DND-41 (cell line): Measurements from ENCODE around the gene WDFY4.

Source experiments
- ATAC-seq: fragments of 200-7000 bp; cut with Tn5 transposase; 3 replicates; pipeline ENCODE4 v1.9.1; 2021; ENCODE audit warnings: low read depth; ENCODE audit not compliant: insufficient read depth
- DNase-seq: peaks from one replicate; pipeline ENCODE4 v3.0.0-alpha.2; 2020
- H2AFZ ChIP-seq: 2 replicates; pipeline ENCODE4 v1.6.0; 2012; ENCODE audit warnings: low read depth, low read length
- H3K27ac ChIP-seq: 2 replicates; pipeline ENCODE4 v1.5.1; 2012; ENCODE audit warnings: low read length, inconsistent platforms
- H3K27me3 ChIP-seq: fragments of 200-600 bp; sonication (generic); 2 replicates; pipeline ENCODE4 v1.6.0; 2012; ENCODE audit warnings: low read length, mild to moderate bottlenecking, inconsistent platforms; ENCODE audit not compliant: insufficient read depth, poor library complexity
- H3K36me3 ChIP-seq: 2 replicates; pipeline ENCODE4 v1.5.1; 2012; ENCODE audit warnings: low read length, inconsistent platforms; ENCODE audit not compliant: insufficient read depth
- H3K4me1 ChIP-seq: 2 replicates; pipeline ENCODE4 v1.5.1; 2012; ENCODE audit warnings: mild to moderate bottlenecking, low read length; ENCODE audit not compliant: insufficient read depth
- H3K4me2 ChIP-seq: 2 replicates; pipeline ENCODE4 v1.6.0; 2012; ENCODE audit warnings: mild to moderate bottlenecking, moderate library complexity, low read length, inconsistent platforms; ENCODE audit not compliant: insufficient read depth
- H3K4me3 ChIP-seq, 2 experiments: fragments of 200-600 bp in 1 of 2; shearing (Covaris generic) in 1 of 2; 2 replicates each; pipeline ENCODE4 v1.5.1; 2012 to 2016; ENCODE audit warnings: inconsistent platforms in 2 of 2, low read length in 2 of 2, mild to moderate bottlenecking in 2 of 2, low read depth in 1 of 2, moderate library complexity in 1 of 2
- H3K79me2 ChIP-seq: 2 replicates; pipeline ENCODE4 v1.6.0; 2012; ENCODE audit warnings: low read length, inconsistent platforms; ENCODE audit not compliant: insufficient read depth
- H3K9ac ChIP-seq: 2 replicates; pipeline ENCODE4 v1.6.0; 2012; ENCODE audit warnings: low read depth, mild to moderate bottlenecking, inconsistent platforms, low read length, moderate library complexity
- H3K9me3 ChIP-seq: 2 replicates; pipeline ENCODE4 v1.5.1; 2012; ENCODE audit warnings: low read length, moderate library complexity, mild to moderate bottlenecking, inconsistent platforms; ENCODE audit not compliant: insufficient read depth, severe bottlenecking
- H4K20me1 ChIP-seq: 2 replicates; pipeline ENCODE4 v1.6.0; 2012; ENCODE audit warnings: low read length; ENCODE audit not compliant: insufficient read depth
- EZH2 ChIP-seq: IDR thresholded peaks from 3 replicates; pipeline ENCODE4 v1.6.1; 2012; ENCODE audit warnings: borderline replicate concordance, low read depth, mild to moderate bottlenecking, moderate library complexity, low read length, inconsistent platforms; ENCODE audit not compliant: severe bottlenecking
- TF ChIP-seq, protein P1 (sequence below): IDR thresholded peaks from 2 replicates; pipeline ENCODE4 v1.5.1; 2012; ENCODE audit warnings: borderline replicate concordance, low read length, moderate library complexity, mild to moderate bottlenecking; ENCODE audit not compliant: poor library complexity, severe bottlenecking; ENCODE audit errors: extremely low read depth

The WDFY4 gene

GRCh38 chr10:48811917-48812316 lies 127.2 kb downstream of the WDFY4 start:
- TF ChIP-seq, protein P1, sequence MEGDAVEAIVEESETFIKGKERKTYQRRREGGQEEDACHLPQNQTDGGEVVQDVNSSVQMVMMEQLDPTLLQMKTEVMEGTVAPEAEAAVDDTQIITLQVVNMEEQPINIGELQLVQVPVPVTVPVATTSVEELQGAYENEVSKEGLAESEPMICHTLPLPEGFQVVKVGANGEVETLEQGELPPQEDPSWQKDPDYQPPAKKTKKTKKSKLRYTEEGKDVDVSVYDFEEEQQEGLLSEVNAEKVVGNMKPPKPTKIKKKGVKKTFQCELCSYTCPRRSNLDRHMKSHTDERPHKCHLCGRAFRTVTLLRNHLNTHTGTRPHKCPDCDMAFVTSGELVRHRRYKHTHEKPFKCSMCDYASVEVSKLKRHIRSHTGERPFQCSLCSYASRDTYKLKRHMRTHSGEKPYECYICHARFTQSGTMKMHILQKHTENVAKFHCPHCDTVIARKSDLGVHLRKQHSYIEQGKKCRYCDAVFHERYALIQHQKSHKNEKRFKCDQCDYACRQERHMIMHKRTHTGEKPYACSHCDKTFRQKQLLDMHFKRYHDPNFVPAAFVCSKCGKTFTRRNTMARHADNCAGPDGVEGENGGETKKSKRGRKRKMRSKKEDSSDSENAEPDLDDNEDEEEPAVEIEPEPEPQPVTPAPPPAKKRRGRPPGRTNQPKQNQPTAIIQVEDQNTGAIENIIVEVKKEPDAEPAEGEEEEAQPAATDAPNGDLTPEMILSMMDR = no peak
- no peak for TF ChIP-seq EZH2
- Histone ChIP-seq H3K4me1 (no peaks in the 10 kb centered on the region), H3K36me3 (no peaks in the 10 kb centered on the region), H4K20me1 (no peaks in the 10 kb centered on the region), H3K4me3 (no peak overlapping the region), H3K9me3 (no peaks in the 10 kb centered on the region), H2AFZ (no peak overlapping the region), H3K27me3 (no peaks in the 10 kb centered on the region), H3K27ac (no peak overlapping the region), H3K9ac (no peak overlapping the region), H3K4me2 (no peak overlapping the region), H3K79me2 (no peaks in the 10 kb centered on the region)
- ATAC-seq = no peak
- no peak for DNase-seq

- H3K4me1 ChIP-seq = no peaks in the 10 kb centered on the region
- H3K9ac ChIP-seq = no peak overlapping the region
- H3K27ac ChIP-seq = no peak overlapping the region
- no peak for DNase-seq
- H3K4me3 ChIP-seq = no peak overlapping the region
- no peaks in the 10 kb centered on the region for H3K36me3 ChIP-seq
- TF ChIP-seq, protein P1 = no peak
- no peak for TF ChIP-seq EZH2
- no peak overlapping the region for H2AFZ ChIP-seq
- H3K9me3 ChIP-seq = no peaks in the 10 kb centered on the region
- no peaks in the 10 kb centered on the region for H4K20me1 ChIP-seq
- ATAC-seq = no peak
- no peaks in the 10 kb centered on the region for H3K27me3 ChIP-seq
- H3K79me2 ChIP-seq = no peaks in the 10 kb centered on the region
- H3K4me2 ChIP-seq = no peak overlapping the region
Measured at GRCh38 chr10:48813291-48813690, 128.6 kb downstream of the WDFY4 start.

DNA sequence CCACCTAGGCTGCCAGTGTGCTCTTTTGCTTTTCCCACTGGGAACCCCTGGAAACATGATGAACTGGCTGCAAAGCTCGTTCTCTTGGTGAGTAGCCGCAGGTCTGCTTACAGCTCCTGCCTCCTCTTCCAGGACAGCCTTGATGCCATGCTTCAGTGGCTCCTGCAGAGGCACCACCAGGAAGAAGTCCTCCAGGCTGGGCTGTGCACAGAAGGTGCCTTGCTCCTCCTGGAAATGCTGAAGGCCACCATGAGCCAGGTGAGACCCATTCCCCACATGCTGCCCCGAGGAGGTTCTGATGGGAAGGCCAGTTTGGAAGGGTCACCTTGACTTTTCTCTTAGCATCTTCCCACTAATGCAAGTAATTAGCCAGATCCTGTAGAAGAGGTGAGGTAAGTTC lies 129.2 kb downstream of the WDFY4 start:
- no peaks in the 10 kb centered on the region for H4K20me1 ChIP-seq
- TF ChIP-seq, protein P1 = no peak
- TF ChIP-seq EZH2 = no peak
- H3K36me3 ChIP-seq = no peaks in the 10 kb centered on the region
- H3K27ac ChIP-seq = no peak overlapping the region
- no peaks in the 10 kb centered on the region for H3K27me3 ChIP-seq
- ATAC-seq = no peak
- DNase-seq = no peak
- H3K9ac ChIP-seq = no peak overlapping the region
- H3K4me2 ChIP-seq = no peak overlapping the region
- H3K4me1 ChIP-seq = no peaks in the 10 kb centered on the region
- H3K79me2 ChIP-seq = no peaks in the 10 kb centered on the region
- no peaks in the 10 kb centered on the region for H3K9me3 ChIP-seq
- no peak overlapping the region for H2AFZ ChIP-seq
- H3K4me3 ChIP-seq = no peak overlapping the region

GRCh38 chr10:48814933-48815332 lies 130.3 kb downstream of the WDFY4 start:
- Histone ChIP-seq H3K4me3 (no peak overlapping the region), H2AFZ (no peak overlapping the region), H3K27me3 (no peaks in the 10 kb centered on the region), H3K79me2 (no peaks in the 10 kb centered on the region), H3K9ac (no peak overlapping the region), H3K4me2 (no peak overlapping the region), H3K27ac (no peak overlapping the region), H3K4me1 (no peaks in the 10 kb centered on the region), H3K9me3 (no peaks in the 10 kb centered on the region), H3K36me3 (no peaks in the 10 kb centered on the region), H4K20me1 (no peaks in the 10 kb centered on the region)
- TF ChIP-seq, protein P1 = no peak
- no peak for TF ChIP-seq EZH2
- DNase-seq (no peak), ATAC-seq (no peak)
